ENCODE measurements around the gene DQX1.

The DQX1 gene

GRCh38 chr2:74524955-74525716 is 895 bp downstream of the DQX1 start:
- TF ChIP-seq, protein P1, sequence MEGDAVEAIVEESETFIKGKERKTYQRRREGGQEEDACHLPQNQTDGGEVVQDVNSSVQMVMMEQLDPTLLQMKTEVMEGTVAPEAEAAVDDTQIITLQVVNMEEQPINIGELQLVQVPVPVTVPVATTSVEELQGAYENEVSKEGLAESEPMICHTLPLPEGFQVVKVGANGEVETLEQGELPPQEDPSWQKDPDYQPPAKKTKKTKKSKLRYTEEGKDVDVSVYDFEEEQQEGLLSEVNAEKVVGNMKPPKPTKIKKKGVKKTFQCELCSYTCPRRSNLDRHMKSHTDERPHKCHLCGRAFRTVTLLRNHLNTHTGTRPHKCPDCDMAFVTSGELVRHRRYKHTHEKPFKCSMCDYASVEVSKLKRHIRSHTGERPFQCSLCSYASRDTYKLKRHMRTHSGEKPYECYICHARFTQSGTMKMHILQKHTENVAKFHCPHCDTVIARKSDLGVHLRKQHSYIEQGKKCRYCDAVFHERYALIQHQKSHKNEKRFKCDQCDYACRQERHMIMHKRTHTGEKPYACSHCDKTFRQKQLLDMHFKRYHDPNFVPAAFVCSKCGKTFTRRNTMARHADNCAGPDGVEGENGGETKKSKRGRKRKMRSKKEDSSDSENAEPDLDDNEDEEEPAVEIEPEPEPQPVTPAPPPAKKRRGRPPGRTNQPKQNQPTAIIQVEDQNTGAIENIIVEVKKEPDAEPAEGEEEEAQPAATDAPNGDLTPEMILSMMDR (IDR thresholded peaks at IDR 0.05): no peak
- TF ChIP-seq ZFX (IDR thresholded peaks at IDR 0.05; ENCODE audit: borderline replicate concordance): no peak

DNA sequence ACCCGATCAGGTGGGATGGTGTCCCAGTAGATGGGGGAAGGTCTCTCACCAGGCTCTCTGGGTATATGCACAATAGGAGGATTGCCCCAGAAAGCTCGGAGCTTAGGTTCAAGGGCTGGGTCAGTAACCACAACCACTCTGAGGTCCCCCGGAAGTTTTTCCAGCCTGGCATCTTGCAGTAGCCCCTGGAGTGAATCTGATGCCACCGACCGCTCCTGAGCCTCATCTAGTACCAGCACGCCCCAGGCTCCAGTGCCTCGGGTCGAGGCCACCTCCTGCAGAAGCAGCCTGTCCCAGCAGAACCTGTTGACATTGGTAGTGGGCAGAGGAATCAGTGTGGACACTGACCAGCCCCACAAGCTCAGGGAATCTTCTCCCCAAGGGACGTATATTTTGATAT is 2.0 kb downstream of the DQX1 start:
- no peak overlapping the region for H3K27ac ChIP-seq
- no peak for TF ChIP-seq ZFX (IDR thresholded peaks at IDR 0.05; ENCODE audit: borderline replicate concordance)
- TF ChIP-seq, protein P1 (IDR thresholded peaks at IDR 0.05): no peak

More at GRCh38 chr2:74524955-74525716, 895 bp downstream of the DQX1 start:
- H3K27ac ChIP-seq: peak overlapping the region; percentile 34; the same call in 1 of the 2 replicates

DNA sequence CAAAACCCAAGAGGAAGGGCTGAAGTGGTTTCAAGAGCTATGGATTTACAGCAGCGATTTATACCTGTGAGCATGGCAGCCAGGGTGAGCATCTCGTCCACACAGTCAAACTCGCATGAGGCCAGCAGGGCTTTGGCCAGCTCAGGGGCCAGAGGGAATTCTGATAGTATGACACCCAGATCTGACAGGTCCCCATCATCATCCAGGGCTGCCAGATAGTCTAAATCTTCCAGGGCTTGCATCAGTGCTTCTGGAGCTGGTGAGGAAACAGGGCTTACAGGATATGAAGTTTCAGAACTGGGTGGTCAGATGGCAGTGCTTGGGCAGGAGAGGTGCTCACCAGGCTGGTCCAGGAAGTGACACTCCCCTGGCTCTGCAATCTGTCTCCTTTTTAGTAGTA is 3.5 kb downstream of the DQX1 start:
- TF ChIP-seq, protein P1 (IDR thresholded peaks at IDR 0.05): no peak
- TF ChIP-seq ZFX (IDR thresholded peaks at IDR 0.05; ENCODE audit: borderline replicate concordance): no peak
- H3K27ac ChIP-seq: no peak overlapping the region

DNA sequence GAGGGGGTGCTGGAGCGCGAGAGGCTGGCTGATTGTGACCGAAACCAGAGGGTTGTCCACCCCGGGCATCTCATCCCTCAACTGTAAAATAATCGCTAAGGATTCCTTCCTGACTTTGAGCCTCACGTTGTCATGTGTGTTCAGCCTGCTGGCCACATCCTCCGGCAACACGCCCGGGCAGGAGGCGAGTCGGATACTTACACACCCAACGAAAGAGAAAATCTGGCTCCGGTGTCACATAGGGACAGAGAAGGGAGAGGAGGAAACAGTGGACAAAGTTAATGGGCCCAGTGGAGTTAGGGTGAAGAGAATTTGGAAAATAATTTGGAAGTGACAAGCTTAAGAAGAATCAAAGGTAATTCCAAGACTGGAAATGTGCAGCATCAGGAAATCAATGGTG is 9.4 kb downstream of the DQX1 start:
- TF ChIP-seq, protein P1 (IDR thresholded peaks at IDR 0.05): no peak
- TF ChIP-seq ZFX (IDR thresholded peaks at IDR 0.05; ENCODE audit: borderline replicate concordance): no peak
- no peak overlapping the region for H3K27ac ChIP-seq

- H3K27ac ChIP-seq: no peak overlapping the region
- TF ChIP-seq, protein P1 (IDR thresholded peaks at IDR 0.05): no peak
- no peak for TF ChIP-seq ZFX (IDR thresholded peaks at IDR 0.05; ENCODE audit: borderline replicate concordance)
Observed at GRCh38 chr2:74515981-74516633, 9.9 kb downstream of the DQX1 start.

DNA sequence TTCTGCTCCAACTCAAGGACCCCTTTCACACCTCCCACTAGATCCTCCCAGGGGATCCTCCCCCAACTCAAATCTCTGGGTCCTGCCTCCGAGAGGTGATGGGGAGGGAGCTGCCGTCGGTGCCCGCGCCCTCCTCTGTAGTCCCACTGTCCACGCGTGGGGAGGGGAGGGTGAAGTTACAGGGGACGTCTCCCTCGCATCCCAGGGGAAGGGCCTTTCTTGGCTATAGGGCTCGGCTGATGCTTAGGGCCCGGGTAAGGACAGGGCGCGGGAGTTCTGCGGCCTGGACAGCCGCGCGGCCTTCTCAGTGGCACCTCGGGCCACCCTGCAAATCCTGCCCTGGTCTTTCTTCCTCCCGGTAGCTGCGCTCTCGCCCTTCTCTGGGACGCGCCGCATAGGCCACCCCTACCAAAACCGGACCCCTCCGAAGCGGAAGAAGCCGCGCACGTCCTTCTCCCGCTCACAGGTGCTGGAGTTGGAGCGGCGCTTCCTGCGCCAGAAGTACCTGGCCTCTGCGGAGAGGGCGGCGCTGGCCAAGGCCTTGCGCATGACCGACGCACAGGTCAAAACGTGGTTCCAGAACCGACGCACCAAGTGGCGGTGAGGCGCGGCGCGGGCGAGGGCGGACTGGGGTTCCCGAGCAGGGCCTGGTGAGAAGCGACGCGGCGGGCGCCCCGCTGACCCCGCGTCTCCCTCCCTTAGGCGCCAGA is 10.6 kb downstream of the DQX1 start:
- no peak overlapping the region for H3K27ac ChIP-seq
- TF ChIP-seq, protein P1 (IDR thresholded peaks at IDR 0.05): no peak
- no peak for TF ChIP-seq ZFX (IDR thresholded peaks at IDR 0.05; ENCODE audit: borderline replicate concordance)

Measured in 22Rv1 (cell line).